GM19438 (cell line): Measurements from ENCODE around the gene CA12.
"Not testable (repeated sequence)": the region's sequence is repeated elsewhere in the genome, so short reads cannot be mapped to it uniquely, and the experiment has no call there.

Source experiments
- ATAC-seq: cut with Tn5 transposase; IDR thresholded peaks from one replicate; pipeline ENCODE4 v1.9.1; 2021; ENCODE audit warnings: low read depth; ENCODE audit not compliant: unreplicated experiment

The CA12 gene

GRCh38 chr15:63381301-63382204, at the start of gene CA12:
CA12 (minus strand) TSS chr15:63381846; CDS start chr15:63381720, 126 bp downstream.
- no peak for ATAC-seq

- no peak for ATAC-seq
These were observed 49.3 kb upstream of the CA12 start for GRCh38 chr15:63430766-63431451.

DNA sequence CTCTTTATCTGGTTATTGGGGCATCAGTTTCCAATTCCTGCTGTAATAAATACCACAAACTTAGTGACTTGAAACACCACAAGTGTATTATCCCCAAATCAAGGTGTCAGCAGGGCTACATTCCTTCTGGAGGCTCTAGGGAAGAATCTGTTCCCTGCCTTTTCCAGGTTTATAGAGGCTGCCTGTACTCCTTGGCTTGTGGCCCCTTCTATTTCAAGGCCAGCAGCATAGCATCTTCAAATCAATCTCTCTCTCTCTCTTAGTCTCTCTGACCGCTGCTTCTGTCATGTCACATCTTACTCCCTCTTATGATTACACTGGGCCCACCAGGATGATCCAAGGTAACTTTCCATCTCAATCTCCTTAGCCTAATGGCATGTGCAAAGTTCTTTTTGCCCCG, 44.9 kb upstream of the CA12 start:
- ATAC-seq, result no peak

DNA sequence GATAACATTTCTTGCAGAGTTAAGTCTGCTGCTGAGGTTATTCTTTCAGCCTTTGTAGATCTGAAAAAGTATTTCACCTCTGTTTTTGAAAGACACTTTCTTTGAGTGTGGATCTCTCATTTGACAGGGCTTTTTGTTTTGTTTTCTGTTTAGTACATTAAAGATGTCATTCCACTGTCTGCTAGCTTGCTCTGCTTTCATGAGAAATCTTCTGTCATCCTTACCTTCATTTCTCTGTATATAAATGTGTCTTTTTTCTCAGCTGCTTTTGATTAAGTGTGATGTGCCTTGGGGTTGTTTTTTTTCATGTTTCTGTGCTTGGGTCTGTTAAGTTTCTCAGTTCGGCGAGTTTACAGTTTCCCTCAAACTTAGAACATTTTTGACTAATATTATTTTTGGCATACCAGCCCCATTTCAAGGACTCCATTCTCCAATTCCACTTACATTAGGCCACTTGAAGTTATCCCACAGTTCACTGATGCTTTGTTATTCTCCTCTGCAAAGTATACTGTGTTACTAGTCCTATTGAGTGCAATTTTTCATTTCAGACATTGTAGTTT, 43.9 kb upstream of the CA12 start:
- ATAC-seq, result no peak

GRCh38 chr15:63422891-63423590, 41.4 kb upstream of the CA12 start:
- ATAC-seq, result no peak

GRCh38 chr15:63421433-63421832, 39.8 kb upstream of the CA12 start:
- ATAC-seq, result no peak

DNA sequence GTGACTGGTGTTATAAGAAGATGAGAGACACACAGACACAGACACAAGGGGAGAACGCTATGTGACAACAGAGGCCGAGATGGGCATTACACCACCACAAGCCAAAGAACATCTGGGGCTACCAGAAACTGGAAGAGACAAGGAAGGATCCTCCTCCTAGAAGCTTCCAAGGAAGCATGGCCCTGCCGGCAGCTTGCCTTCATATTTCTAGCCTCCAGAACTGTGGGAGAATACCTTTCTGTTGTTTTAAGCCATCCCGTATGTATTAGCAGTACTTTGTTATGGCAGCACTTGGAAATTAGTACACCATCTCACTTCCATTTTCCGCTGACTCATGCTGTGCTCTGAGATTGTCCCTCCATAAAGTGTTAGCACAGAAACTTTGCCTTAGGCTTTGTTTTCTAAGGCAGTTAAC, 38.7 kb upstream of the CA12 start:
- ATAC-seq, result no peak

DNA sequence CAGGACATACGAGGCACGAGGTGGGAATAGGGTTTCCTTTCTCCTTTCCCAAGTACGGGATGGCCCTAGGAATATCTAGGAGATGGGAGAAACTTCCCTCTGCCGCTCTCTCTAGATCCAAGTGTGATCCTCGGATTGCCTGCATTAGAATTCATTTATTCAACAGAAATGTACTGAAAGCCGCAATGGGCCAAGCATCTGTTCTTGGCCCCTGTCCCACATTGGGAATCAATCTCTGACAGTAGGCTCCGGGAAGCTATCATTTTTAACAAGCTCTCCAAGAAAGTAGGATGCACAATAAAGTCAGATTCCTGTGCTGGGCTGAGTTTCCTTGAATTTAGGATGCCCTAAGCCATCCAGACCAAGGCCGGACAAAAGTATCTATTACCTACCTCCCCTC, 37.2 kb upstream of the CA12 start:
- no peak for ATAC-seq

DNA sequence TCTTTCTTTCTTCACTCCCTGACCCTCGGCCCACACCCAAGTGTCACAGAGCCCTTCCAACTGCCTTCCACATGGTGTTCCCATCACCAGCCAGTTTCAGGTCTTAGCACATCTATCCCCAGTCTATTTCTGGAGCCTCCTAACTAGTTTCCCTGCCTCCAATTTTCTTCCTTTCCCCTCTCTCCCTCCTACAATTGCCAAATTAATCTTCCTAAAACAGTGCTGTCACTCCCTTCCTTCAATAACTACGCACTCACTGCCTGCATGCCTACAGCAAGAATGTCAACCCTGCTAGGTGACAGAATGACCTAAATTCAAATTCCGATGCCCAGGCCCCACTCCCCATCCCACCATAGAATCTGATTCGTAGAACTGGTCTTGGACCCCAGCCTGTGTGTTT, 36.1 kb upstream of the CA12 start:
- no peak for ATAC-seq

DNA sequence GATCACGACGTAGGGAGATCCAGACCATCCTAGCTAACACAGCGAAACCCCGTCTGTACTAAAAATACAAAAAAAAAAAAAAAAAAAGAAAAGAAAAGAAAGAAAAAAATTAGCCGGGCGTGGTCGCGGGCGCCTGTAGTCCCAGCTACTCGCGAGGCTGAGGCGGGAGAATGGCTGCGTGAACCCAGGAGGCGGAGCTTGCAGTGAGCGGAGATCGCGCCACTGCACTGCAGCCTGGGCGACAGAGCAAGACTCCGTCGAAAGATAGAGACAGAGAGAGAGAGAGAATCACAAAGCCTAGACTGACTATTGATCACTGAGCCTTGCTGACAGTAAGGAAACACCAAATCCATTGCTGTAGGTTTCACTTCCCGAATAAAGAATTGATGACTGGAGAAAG, 35.6 kb upstream of the CA12 start:
- ATAC-seq, result not testable (repeated sequence)

DNA sequence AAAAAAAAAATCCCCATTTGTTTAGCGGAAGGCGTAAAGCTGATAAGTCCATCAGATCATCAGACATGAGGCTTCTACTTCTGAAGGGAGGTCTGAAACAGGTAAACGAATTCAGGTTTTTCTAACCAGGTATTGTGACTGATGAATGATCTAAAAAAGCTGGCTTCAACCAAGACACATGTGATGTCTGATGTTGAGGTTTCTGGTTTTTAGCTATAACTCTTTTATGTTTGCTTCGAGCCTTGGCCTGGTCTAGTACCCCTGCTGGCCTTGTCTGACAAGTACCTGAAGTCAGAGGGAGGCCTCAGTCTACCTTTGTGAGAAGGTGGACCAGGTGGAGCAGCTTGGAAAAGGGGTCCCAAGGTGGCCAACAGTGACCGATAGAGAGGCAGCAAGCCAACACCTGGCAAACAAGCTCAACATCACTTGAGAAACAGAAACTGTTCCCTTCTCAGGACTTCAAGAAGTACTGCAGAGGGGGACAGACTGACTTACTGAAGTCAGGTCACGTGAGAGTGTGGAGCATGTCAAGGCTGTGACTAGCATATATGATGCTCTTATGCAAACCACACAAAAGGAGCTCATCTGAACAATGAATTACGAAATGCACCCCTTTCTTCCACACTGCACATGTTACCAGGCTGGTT, 33.0 kb upstream of the CA12 start:
- ATAC-seq, result no peak

- no peak for ATAC-seq
These were observed 30.9 kb upstream of the CA12 start for GRCh38 chr15:63412551-63412950.

GRCh38 chr15:63411866-63412265, 30.2 kb upstream of the CA12 start:
- ATAC-seq, result no peak

DNA sequence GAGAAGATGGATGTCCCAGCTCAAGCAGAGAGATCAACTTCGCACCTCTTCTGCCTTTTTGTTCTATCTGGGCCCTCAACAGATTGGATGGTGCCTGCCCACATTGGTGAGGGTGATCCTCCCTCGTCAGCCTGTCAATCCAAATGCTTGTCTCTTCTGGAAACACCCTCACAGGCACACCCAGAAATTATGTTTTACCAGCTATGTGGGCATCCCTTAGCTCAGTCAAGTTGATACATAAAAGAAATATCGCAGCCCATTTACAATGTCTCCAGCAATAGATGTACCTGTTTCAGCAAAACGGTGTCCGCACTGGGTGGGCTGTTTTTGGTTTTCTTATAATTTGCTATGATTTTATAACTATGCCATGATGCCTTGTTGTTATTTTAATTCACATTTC, 27.5 kb upstream of the CA12 start:
- no peak for ATAC-seq

GRCh38 chr15:63408524-63408923, 26.9 kb upstream of the CA12 start:
- no peak for ATAC-seq

DNA sequence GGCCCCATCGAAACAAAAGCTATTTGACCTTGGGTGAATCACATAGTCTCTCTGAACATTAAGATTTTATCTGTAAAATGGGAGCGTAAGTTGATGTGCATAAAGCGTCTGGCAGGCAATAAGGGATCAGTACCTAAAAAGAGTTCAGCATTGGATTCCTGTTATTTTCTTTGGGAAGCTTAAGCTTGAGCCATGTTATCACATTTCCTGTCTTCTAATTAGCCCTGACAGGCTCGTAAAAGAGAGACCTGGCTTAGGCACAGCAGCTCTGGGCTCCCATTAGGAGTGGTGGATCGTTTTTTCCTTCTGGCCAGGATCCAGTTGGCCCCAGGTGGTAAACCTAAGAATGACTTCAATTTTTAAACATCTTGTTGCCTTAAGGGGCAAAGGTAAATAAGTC, 26.0 kb upstream of the CA12 start:
- no peak for ATAC-seq

GRCh38 chr15:63405683-63406390, 24.2 kb upstream of the CA12 start:
- ATAC-seq, result no peak

DNA sequence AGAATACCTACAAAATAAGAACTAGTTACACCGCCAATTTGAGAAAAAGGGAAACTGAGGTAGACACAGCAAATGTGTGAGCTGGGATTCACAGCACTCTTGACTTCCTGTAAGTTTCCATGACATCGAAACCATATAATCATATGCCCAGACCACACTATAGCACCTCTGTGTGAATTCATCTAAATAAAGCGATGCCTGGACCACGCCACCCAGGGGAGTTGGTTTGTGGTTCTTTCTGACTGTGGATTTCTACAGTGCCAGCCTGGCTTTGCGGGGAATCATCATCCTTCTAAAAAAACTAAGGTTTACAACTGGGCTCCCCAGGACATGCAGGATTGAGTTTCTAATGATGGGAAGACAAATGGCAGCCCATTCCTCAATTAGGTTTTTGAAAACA, 23.5 kb upstream of the CA12 start:
- ATAC-seq, result no peak

- ATAC-seq, result no peak
These were observed 21.8 kb upstream of the CA12 start for GRCh38 chr15:63403254-63403945.
